Left lung (tissue), 10 donors: ENCODE data around the gene NANOS1. TPM values are rescaled to one million over a fixed set of nuclear protein-coding genes. Genes with fewer than 3 reads are reported as not detected.

Experiments
- ATAC-seq: fragments of 200-7000 bp; cut with Tn5 transposase; one replicate; pipeline ENCODE4 v1.9.1; 2020; ENCODE audit warnings: moderate library complexity
- DNase-seq, 4 donors: peaks; one replicate each; pipeline ENCODE4 v3.0.0-alpha.2; 2013 to 2020
- H3K27ac ChIP-seq, 2 donors: fragments of 200-600 bp; sonication (generic) in 1 of 2; one replicate each; pipeline versions ENCODE4 v1.5.0 to v1.8.0; 2020 to 2021
- H3K27me3 ChIP-seq, 2 donors: fragments of 200-600 bp; sonication (generic) in 1 of 2; one replicate each; pipeline versions ENCODE4 v1.5.0 to v1.8.0; 2020 to 2021
- H3K36me3 ChIP-seq, 2 donors: fragments of 200-600 bp; sonication (generic) in 1 of 2; one replicate each; pipeline versions ENCODE4 v1.5.0 to v1.8.0; 2020 to 2021
- H3K4me1 ChIP-seq, 2 donors: fragments of 200-600 bp; one replicate each; pipeline ENCODE4 v1.8.0; 2021
- H3K4me3 ChIP-seq, 2 donors: fragments of 200-600 bp; sonication (generic) in 1 of 2; one replicate each; pipeline versions ENCODE4 v1.5.0 to v1.8.0; 2020 to 2021; ENCODE audit warnings: mild to moderate bottlenecking in 1 of 2
- H3K9me3 ChIP-seq, 2 donors: fragments of 200-600 bp; sonication (generic) in 1 of 2; one replicate each; pipeline versions ENCODE4 v1.5.0 to v1.8.0; 2020 to 2021
- intact Hi-C, 2 donors: fragments of 100-400 bp; cut with DNase I; formaldehyde crosslinking; loops; one replicate each; pipeline versions ENCODE4 v1.11.2 to v1.14.2; 2022
- polyA plus RNA-seq, 6 donors: library from polyadenylated mRNA; unstranded; fragments of 120-200 nt; gene quantifications; one replicate each; pipeline ENCODE4 v1.2.1, GENCODE V29; 2013; ENCODE audit not compliant: insufficient read length in 6 of 6
- total RNA-seq, 2 donors: library from RNA; stranded (reverse); fragmentation: NEBNext Ultra II Directional; extraction: Animal tissue kit (Norgen Biotek cat#: 25700); gene quantifications; one replicate each; pipeline ENCODE4 v1.2.1, GENCODE V29; 2021
- TF ChIP-seq, protein P1 (sequence below), 2 donors: fragments of 200-600 bp; sonication (generic) in 1 of 2; IDR thresholded peaks; one replicate each; pipeline versions ENCODE4 v1.5.0 to v1.8.0; 2021; ENCODE audit warnings: antibody characterized with exemption in 2 of 2
- donor health status: DM: no; HTN: yes; CAD: no.
- donor health status: DM: no; HTN: no; CAD: no.

NANOS1 gene
- total and polyA plus RNA-seq, 8 donors, result 1.0 to 7.0 (median 4.2) TPM

DNA sequence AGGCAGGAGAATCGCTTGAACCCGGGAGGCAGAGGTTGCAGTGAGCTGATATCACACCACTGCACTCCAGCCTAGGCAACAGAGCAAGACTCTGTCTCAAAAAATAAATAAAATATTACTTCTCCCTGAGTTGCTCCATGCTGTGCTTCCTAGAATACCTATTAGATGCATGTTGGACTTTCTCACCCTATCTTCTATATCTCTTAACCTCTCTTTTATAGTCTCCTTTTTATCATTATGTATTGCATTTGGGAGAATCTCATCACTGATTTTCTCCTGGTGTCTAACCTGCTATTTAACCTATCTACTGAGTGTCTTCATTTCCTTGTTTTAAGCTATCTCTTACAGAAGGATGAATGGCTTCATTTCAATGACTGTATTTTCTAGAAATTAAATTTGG, 32.1 kb upstream of the NANOS1 start:
- no peak for ATAC-seq
- no peaks in the 10 kb centered on the region for H3K4me1 ChIP-seq
- TF ChIP-seq, protein P1, sequence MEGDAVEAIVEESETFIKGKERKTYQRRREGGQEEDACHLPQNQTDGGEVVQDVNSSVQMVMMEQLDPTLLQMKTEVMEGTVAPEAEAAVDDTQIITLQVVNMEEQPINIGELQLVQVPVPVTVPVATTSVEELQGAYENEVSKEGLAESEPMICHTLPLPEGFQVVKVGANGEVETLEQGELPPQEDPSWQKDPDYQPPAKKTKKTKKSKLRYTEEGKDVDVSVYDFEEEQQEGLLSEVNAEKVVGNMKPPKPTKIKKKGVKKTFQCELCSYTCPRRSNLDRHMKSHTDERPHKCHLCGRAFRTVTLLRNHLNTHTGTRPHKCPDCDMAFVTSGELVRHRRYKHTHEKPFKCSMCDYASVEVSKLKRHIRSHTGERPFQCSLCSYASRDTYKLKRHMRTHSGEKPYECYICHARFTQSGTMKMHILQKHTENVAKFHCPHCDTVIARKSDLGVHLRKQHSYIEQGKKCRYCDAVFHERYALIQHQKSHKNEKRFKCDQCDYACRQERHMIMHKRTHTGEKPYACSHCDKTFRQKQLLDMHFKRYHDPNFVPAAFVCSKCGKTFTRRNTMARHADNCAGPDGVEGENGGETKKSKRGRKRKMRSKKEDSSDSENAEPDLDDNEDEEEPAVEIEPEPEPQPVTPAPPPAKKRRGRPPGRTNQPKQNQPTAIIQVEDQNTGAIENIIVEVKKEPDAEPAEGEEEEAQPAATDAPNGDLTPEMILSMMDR (IDR thresholded peaks at IDR 0.05), result no peak
- no peaks in the 10 kb centered on the region for H3K9me3 ChIP-seq
- H3K27me3 ChIP-seq, result no peaks in the 10 kb centered on the region
- no peak overlapping the region for H3K27ac ChIP-seq
- DNase-seq, result no peak
- H3K36me3 ChIP-seq, result no peaks in the 10 kb centered on the region
- H3K4me3 ChIP-seq, result no peak overlapping the region
- intact Hi-C loops, result no loop called here

DNA sequence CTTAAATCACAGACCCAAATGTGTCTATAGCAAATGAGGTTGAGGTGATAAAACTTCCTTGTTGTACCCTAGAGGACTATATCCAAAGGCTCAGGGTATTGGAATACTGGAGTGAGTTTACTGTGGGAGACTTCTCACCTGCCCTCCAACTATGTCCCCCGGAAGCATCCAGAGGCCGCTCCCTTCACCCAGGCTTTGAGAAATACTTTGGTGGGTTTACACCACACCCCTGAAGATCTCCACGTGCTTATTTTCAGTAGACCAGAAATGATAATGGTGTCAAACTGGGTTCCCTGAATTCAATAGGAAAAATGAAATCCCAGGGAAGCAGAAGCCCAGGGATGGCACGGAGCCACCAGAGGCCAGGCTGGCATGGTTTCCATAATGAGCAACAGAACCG, 31.3 kb upstream of the NANOS1 start:
- Histone ChIP-seq H3K27me3 (no peaks in the 10 kb centered on the region), H3K4me1 (no peaks in the 10 kb centered on the region), H3K4me3 (no peak overlapping the region), H3K9me3 (no peaks in the 10 kb centered on the region), H3K27ac (no peak overlapping the region), H3K36me3 (no peaks in the 10 kb centered on the region)
- intact Hi-C loops, result no loop called here
- TF ChIP-seq, protein P1 (IDR thresholded peaks at IDR 0.05), result no peak
- ATAC-seq (no peak), DNase-seq (no peak)

DNA sequence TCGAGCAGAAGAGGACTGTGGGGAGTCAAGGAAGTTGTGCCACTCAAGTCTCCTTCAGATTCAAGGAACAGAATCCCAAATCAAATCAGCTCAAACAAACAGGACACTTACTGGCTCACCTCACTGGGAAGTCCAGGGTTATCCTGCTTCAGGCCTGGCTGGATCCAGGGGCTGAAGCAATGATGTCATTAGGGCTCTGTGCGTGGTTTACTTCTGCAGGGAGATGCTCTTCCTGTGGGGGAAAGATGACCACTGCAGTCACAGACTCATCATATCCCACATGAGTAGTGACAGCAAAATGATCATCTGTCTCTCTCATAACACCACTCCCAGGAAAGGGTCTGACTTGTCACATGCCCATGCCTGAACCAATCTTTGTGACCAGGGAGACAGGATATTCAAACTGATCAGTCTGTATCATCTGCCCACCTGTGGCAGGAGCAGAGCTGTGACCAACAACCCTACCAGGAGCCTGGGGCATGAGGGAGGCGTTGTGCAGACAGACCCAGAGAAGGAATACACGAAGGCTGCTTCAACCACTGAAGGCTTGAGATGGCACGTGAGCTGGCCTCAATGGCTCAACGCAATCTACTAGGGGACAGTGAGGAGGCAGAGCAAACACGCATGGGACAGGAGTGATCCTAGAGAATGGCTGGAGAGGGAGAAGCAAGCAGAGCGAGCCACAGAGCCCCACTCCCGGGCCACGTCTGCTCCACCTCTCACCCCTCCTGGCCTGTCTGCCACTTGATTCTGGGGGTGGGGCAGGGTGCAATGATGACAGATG, 27.6 kb upstream of the NANOS1 start:
- H3K4me3 ChIP-seq, result no peak overlapping the region
- intact Hi-C loops, result no loop called here
- no peaks in the 10 kb centered on the region for H3K27me3 ChIP-seq
- ATAC-seq (no peak), DNase-seq (no peak)
- no peak overlapping the region for H3K27ac ChIP-seq
- TF ChIP-seq, protein P1 (IDR thresholded peaks at IDR 0.05), result no peak
- no peaks in the 10 kb centered on the region for H3K9me3 ChIP-seq
- no peaks in the 10 kb centered on the region for H3K36me3 ChIP-seq
- peaks cover 0 to 5% of the 10 kb centered on the region in 2 donors for H3K4me1 ChIP-seq

DNA sequence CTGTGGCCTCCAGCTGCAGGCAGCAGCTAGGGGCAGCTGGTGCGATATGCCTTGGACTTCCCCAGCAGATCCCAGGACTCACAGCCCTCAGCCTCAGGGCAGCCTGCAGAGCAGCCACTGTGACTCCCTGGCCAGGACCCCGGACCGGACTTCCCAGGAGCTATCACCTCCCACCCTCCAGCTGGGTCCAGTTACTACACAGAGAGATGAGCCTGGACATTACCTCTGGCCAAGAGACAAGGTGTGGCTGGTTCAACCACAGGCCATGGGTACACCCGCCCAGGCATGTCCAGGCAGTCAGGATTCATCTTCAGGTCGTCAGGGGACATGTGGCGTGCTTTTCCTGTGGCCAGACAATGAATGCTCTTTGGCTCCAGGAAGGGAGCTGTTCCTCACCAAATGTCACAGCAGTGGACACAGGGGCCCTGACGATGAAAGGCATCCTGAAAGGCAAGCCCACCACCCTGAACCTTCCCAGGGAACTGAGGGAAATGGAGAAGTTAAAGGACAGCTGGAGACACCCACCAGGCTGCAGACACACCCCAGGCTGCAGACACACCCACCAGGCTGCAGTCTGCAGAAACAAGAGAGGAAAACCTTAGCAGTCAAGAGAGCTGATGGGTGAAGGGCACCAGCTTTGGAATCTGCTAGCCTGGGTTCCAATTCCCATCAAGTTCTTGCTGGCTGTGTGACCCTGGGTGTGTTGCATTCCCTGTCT, 25.8 kb upstream of the NANOS1 start:
- intact Hi-C loops, result no loop called here
- ATAC-seq, result no peak
- no peak overlapping the region for H3K27ac ChIP-seq
- DNase-seq, result no peak
- no peaks in the 10 kb centered on the region for H3K9me3 ChIP-seq
- TF ChIP-seq, protein P1 (IDR thresholded peaks at IDR 0.05), result no peak
- no peaks in the 10 kb centered on the region for H3K27me3 ChIP-seq
- H3K36me3 ChIP-seq, result no peaks in the 10 kb centered on the region
- peaks cover 0 to 5% of the 10 kb centered on the region in 2 donors for H3K4me1 ChIP-seq
- H3K4me3 ChIP-seq, result no peak overlapping the region

DNA sequence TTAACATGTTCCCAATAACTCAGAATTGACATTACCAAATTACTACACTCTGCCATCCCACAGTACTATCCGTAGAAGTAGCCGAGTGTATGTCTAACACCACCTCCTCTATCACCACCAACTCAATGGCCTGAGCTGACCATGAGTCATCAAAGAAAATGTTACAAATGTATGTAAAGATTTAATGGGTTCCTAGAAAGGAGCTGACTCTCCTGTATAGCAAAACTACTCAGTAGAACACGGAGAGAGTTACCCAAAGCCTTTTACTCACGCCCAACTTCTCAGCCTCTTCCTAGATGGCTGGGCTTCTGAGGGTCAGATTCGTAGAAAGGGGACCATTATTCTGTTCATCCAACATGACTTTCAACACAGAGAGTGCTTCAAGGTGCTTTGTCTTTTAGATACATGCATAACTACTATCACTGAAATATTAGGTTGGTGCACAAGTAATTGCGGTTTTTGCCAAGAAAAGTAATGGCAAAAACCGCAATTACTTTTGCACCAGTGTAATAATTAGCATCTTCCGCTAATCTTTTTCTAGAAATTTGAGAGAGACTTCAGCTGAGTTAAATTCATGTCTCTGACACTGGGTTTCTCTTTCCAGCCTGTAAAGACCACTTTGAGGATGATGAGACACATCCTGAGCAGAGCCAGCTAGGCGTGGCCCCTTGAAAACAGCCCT, 24.0 kb upstream of the NANOS1 start:
- DNase-seq (no peak), ATAC-seq (no peak)
- H3K27me3 ChIP-seq, result no peaks in the 10 kb centered on the region
- intact Hi-C loops, result no loop called here
- H3K27ac ChIP-seq, result no peak overlapping the region
- H3K36me3 ChIP-seq, result no peaks in the 10 kb centered on the region
- H3K9me3 ChIP-seq, result no peaks in the 10 kb centered on the region
- H3K4me3 ChIP-seq, result no peak overlapping the region
- TF ChIP-seq, protein P1 (IDR thresholded peaks at IDR 0.05), result no peak
- peaks cover 0 to 5% of the 10 kb centered on the region in 2 donors for H3K4me1 ChIP-seq
